BJ (cell line): ENCODE results near the gene PRDM16. TPM values are rescaled to one million over a fixed set of nuclear protein-coding genes. Genes with fewer than 3 reads are reported as not detected.

Experiments
- CTCF ChIA-PET: fragments of 350-600 bp; formaldehyde crosslinking; extraction: SDS; loops from one replicate; lab custom pipeline; 2021; ENCODE audit warnings: antibody characterized with exemption, inconsistent platforms; lab: Yijun Ruan, JAX
- POLR2A ChIA-PET: fragments of 300-600 bp; sonication (Branson Sonifier 250); formaldehyde crosslinking; extraction: SDS; loops from one replicate; lab custom pipeline; 2021; ENCODE audit warnings: antibody characterized with exemption; lab: Charles Lee
- DNase-seq: peaks from one replicate; pipeline ENCODE4 v3.0.0-alpha.2; 2011; ENCODE audit warnings: low read depth
- H3K27me3 ChIP-seq: 2 replicates; pipeline ENCODE4 v1.6.0; 2011; ENCODE audit warnings: low read length; ENCODE audit not compliant: control insufficient read depth, insufficient read depth
- H3K36me3 ChIP-seq: 2 replicates; pipeline ENCODE4 v1.5.1; 2011; ENCODE audit warnings: low read length; ENCODE audit not compliant: control insufficient read depth, insufficient read depth
- H3K4me3 ChIP-seq: 2 replicates; pipeline ENCODE4 v1.5.1; 2011; ENCODE audit warnings: low read depth, mild to moderate bottlenecking, control low read depth, low read length
- CTCF ChIP-seq: IDR thresholded peaks from 2 replicates; pipeline ENCODE4 v1.5.1; 2011; ENCODE audit warnings: low read depth, mild to moderate bottlenecking, control low read depth, inconsistent platforms, low read length, moderate library complexity; ENCODE audit not compliant: insufficient read depth
- polyA plus RNA-seq: library from polyadenylated mRNA; depleted of rRNA; stranded (reverse); fragments of >200 nt; gene quantifications from 2 replicates; pipeline ENCODE4 v1.2.3, GENCODE V29; 2011

Gene PRDM16
- polyA plus RNA-seq, 1 experiment: 0.02 TPM

GRCh38 chr1:3289502-3289901, 220.5 kb downstream of the PRDM16 start:
- no peaks in the 10 kb centered on the region for H3K36me3 ChIP-seq
- DNase-seq: no peak
- ChIA-PET POLR2A (no interaction called here), CTCF (no interaction called here)
- H3K4me3 ChIP-seq: no peak overlapping the region
- H3K27me3 ChIP-seq: peaks cover 7% of the 10 kb centered on the region; the same call in 1 of the 2 replicates
- TF ChIP-seq CTCF: no peak

GRCh38 chr1:3290438-3290837, 221.4 kb downstream of the PRDM16 start:
- TF ChIP-seq CTCF: no peak
- peaks cover 7% of the 10 kb centered on the region; the same call in 1 of the 2 replicates for H3K27me3 ChIP-seq
- CTCF ChIA-PET: no interaction called here
- no peak overlapping the region for H3K4me3 ChIP-seq
- no peaks in the 10 kb centered on the region for H3K36me3 ChIP-seq
- no peak for DNase-seq
- POLR2A ChIA-PET: no interaction called here

GRCh38 chr1:3290915-3291314, 221.9 kb downstream of the PRDM16 start:
- no peak for TF ChIP-seq CTCF
- ChIA-PET CTCF (no interaction called here), POLR2A (no interaction called here)
- Histone ChIP-seq H3K27me3 (peaks cover 7% of the 10 kb centered on the region; the same call in 1 of the 2 replicates), H3K36me3 (no peaks in the 10 kb centered on the region), H3K4me3 (no peak overlapping the region)
- DNase-seq: no peak

DNA sequence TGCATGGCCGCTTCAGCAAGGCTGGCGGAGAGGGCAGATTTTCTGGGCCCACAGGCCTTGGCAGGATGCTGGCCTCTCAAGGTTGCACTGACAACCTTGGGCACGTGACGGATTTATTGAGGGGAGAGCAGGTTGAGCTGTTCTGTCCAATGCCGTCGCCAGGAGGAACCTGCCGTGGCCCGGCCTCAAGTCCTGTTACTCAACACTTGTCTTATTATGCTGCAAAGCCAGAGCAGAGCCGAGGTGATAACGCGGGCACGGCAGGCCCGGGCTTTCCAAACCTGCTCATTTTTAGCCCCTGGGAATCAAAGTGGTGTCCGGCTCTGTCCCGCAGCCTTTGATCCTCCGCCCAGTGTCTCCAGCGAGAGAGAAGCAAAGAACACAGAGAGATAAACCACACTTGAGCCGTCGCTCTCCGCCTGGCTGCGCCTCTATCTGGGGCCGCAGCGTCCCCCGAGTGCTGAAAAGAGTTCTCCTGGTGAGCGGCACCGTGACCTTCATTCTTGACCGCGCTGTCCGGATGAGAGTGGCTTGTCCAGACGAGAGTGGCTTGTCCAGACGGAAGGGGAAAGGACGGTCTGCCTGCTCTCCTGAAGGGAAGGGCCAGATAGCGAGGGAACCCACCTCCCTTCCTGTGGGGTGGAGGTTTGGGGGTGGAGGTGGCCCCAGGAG, 223.2 kb downstream of the PRDM16 start:
- no peak for TF ChIP-seq CTCF
- H3K27me3 ChIP-seq: peaks cover 11% of the 10 kb centered on the region
- no peak for DNase-seq
- H3K36me3 ChIP-seq: no peaks in the 10 kb centered on the region
- no peak overlapping the region for H3K4me3 ChIP-seq
- ChIA-PET POLR2A (no interaction called here), CTCF (no interaction called here)

DNA sequence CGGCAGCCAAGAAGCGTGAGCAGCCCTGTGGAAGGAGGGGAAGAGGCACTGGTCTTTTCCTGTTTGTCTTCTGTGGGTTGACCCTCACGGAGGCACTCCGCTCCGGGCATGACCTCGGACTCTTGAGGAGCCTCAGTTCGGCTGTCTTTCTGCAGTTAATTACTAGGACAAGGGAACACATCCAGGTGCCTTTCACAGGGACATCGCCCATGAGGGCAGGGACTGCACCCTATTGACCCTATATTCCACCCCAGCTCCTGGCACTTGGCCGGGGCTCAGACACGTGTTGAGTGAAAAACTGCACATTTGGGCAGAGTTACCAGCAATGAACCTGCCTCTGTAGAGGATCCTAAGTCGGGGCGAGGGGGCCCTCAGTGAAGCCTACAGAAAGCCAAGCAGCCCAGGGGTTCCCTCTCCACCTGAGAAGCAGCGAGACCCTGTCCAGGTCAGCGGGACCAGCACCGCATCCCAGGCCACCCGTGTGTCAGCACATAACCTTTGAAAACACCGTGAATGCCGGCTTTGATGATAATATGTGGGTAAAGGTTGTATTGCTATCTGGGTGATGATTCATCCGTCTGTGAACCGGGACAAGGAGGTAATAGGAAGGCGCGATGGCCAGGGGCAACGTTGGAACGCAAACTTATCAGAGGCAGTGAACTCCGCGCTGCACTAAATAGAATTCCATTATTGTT, 224.0 kb downstream of the PRDM16 start:
- DNase-seq: no peak
- CTCF ChIA-PET: no interaction called here
- Histone ChIP-seq H3K4me3 (no peak overlapping the region), H3K36me3 (no peaks in the 10 kb centered on the region), H3K27me3 (peaks cover 11% of the 10 kb centered on the region)
- TF ChIP-seq CTCF: no peak
- POLR2A ChIA-PET: no interaction called here
